DMS53 treated with DMSO at 0.1 percent for 48 hours (cell line): ENCODE measurements around the gene PTPRN.
"Not testable (repeated sequence)": the region's sequence is repeated elsewhere in the genome, so short reads cannot be mapped to it uniquely, and the experiment has no call there.

ENCODE experiments used
- DNase-seq: peaks from one replicate; lab custom pipeline; 2025; ENCODE audit not compliant: unreplicated experiment; lab: John Stamatoyannopoulos, UW

The PTPRN gene

DNA sequence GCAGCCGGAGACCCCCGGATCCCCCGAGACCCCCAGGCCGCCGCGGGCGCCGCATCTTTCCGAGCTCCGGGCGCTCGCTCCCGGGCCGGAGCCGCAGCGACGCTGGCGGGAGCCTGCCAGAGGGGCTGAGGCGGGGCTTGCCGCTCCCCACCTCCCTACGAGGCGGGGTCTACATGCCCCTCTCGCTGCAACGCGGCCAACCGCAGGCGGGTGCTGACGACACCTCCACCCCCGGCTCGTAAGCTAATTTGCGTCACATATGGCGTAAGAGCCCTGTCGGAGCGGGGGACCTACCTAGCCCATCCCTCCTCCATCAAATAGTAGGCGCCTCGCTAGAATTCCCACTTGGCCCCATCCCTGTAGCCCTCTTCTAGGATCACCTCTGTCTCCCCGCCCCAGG lies at the start of gene PTPRN:
TSS of gene PTPRN (minus strand) at position 124 of the 400 bp plus-strand sequence. CDS start at position 55, 69 bp downstream.
- peak; percentile 17 for DNase-seq

DNA sequence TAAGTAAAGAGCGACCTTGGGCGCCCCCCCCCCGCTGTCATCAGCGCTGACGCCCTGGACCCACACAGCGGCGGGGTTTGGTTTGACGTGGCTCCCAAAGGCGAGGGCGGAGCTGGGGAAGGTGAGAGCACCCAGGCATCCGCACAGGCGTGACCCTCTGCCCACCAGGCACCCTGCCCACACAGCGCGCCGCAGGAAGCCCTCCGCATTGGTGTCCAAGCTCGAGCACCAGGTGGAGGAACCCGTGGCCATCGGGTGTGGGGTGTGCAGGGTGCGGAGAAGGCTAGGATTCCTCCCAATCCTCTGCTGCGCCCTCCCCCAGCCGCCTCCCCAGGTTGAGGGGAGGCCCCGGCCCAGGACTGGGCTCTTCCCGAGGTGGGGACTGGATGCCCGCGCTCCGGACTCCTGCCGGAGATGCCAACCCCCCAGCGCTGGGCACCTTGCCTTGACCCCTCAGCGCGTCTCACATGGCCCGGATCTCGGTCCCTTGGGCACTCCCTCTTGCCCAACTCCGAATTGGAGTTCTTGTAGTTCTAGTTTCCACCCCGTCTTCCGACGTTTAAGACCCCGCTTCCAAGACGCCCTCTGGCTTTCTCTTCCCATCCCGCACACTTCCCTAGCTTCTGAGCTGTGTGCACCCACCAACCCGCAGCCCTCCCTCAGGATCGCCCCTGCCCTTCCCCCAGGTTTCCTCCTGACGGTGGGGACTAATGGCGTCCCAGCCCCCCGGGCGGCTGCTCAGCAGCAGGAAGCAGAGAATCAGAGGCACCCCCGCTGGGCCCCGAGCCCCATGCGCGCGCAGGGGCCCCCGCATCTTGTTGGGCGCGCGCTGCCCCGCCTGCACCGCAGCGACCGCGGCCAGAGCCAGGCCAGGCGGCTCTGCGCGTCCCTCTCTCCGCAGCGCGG lies 49.2 kb upstream of the PTPRN start:
- DNase-seq: no peak

DNA sequence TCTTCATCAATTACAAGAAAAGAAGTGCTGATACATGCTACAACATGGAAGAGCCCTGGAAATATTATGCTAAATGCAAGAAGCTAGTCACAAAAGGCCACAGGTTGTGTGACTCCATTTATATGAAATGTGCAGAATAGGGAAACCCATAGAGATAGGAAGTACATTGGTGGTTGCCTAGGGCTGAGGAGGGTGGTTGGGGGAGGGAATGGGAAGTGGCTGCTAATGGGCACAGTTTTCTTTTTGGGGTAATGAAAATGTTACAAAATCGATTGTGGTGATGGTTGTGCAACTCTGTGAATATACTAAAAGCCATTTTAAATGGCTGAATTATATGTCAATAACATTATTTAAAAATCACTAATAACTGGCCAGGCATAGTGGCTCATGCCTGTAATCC lies 47.6 kb upstream of the PTPRN start:
- no peak for DNase-seq

DNA sequence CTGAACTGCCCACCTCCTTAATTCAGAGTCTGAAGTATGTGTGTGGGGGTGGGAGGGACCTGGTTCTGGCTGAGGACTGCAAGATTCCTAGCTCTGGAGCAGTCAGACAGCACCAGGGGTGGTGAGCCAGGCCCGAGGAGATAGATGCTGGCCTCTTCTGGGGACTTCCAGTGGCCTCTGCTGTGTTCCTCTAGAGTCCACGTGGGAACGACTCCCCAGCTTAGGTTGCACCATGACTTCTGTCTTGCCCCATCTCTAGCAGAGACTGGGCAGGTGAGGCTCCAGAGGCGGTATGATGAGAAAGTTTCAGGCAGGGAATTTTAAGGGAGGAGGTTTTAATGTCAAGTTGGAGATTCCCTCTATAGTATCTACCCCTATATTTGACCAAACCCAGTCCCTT lies 45.4 kb upstream of the PTPRN start:
- DNase-seq: no peak

DNA sequence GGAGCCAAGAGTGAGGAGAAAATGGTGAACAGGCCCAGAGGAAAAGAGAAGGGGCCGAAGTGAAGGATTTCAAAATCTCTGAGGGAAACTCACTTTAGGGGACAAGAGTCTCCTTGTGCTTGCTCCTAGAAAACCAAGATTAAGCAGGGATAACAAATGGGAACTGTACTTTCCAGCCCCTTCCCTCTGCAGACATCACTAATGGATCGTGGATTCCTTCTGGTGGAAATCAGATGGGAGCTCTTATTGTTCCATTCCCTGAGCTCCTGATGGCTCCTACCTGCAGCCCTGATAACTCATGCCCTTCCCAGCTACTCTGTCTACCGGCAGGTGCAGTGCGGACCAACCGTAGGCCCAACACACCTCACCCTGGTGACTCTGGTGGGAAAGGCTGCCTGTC lies 43.9 kb upstream of the PTPRN start:
- DNase-seq: no peak

DNA sequence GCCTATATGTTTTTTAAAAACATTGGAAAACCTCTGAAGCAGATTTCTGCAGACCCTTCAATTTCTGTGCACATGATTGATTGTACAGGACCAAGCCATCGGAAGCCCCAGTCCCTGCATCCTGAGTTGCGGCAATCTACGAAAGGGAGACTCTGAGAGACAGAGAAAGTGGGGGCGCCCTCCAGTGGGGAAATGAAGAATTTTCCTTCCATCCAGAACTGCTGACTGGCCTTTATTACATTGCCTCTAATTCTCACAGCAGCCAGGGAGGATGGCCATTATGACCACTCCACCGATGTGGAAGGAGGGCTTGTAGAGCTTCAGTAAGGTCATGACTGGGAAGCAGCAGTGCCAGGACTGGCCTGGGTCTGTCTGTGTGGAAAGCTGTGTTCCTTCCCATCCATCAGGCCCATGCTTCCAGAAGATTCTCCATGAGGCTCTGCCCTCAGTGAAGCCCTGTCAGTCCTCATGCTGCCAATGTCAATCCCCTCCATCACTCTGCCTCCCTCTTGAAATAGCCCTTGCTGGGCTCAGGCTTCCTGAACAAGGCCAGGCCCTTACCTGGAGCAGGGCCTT lies 43.3 kb upstream of the PTPRN start:
- peak; percentile 35 for DNase-seq

DNA sequence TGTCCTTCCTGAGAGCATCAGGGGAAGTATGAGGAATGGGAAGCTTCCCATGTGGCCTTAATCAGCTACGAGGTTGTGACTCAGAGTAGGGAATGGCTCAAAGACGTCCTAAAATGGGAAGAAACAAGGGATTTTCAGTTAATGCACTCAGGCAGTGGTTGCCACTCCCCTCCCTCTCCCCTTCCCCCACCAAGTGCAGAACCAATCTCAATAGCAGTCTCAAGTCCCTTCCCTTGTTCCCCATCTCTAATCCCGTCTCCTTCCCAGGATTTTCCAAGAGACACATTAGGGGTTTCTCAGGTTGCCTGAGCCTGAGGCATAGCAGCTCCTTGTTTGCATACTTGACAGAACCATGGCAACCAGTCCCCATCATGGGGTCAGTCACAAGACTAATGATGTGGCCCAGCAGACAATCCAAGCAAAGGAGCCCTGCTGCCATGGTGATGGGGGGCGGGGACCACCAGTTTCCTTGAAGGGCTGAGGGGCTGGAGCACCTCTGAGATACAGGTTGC lies 41.6 kb upstream of the PTPRN start:
- no peak for DNase-seq

DNA sequence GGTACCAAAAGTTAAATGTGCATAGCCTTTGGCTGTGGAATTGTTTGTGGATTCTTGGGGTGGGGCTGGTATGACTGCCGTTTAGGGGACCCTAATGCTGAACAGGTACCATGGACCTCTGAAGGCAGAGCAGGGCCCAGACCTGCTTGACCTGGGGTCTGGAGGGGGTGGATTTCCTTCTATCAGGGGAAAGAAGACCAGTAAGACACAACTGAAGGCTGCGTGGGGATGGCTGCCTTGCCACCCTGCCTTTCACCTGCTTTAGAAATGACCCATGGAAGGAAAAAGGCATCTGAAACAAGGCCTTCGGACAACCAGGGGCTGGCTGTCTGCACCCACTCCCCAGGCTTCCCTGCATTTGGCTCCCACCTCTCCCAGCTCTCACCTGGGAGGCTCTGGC lies 41.0 kb upstream of the PTPRN start:
- no peak for DNase-seq

DNA sequence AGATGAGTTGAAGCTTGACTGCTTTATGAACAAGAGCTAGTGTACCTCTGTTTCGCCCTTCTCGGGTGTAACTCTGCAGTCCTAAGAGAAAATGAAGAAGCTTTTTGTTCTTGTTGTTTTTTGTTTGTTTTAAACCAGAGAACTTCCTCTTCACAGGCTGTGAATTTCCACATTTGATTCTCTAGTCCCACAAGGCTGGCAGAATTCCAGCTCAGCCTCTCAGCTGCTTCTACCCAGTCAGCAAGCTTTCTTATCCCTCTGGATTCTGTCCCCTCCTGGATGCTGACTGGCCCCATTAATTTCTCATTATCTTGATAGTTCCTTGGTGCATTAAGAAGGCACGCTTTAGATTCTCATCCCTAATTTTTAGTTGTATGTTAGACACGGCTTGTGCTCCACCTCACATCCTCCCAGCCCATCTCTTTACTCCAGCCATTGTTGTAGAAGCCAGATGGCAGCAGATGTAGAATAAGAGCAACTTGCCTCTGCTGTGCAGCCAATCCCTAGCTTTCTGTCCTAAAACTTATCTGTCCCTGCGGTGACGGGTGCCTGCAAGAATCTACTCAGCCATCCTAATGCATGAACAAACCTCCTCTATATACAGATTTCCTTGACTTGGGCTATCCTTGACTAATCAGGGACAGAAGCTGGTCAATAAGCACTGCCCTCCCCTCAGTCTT lies 35.7 kb upstream of the PTPRN start:
- peak; percentile 48 for DNase-seq

DNA sequence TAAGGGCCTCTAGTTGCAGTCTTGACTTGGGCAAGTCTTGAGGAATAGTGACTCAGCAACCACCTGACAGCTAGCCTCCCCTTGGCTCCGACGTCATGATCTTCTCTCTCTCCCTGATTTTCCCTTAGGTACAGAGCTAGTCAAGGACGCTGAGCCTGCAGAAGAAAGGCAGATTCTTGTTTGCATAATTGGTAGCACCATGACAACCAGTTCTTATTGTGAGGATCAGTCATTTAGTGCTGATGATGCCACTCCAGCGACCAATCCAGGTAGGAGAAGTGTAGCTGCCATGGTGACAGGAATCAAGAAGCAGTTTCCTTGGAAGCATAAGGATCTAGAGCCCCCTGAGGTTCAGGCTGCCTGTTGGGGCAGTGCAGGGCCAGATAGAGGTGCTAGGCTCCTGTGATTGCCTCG lies 26.2 kb upstream of the PTPRN start:
- no peak for DNase-seq

DNA sequence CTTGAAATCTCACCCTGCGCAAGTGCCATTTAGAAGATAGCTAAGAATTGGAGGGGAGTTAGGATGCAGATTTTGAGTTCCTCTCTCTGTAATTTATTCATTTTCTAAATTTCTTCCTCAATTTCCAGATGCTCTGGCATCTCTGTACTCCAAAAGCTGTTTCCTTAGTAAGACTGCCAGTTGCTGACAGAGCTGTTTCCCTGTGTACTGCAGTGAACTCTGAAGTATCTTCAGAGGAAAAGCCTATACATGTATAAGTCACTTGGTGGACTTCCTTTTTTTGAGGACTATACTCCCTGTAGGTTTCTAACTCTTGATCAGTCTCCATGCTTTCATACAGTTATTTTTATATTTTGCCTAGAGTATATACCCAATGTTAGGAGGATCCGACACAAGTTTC lies 24.9 kb upstream of the PTPRN start:
- no peak for DNase-seq

DNA sequence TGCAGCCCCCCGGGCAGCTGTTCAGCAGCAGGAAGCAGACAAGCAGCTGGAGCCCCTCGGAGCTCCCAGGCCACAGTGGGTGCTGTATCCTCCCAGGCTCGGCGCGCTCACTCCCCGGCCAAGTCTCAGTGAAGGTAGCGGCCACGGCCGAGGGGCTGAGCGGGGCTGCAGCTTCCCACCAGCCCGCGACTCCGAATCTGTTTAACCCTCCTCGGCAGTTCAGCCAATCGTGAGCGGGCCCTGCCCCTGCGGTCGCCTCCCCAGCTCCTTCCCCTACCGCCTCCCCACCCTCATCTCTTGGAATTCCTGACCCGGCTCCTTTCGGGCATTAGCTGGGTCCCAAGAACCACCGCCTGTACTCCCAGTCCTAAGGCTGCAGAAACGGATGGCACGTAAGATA lies 23.3 kb upstream of the PTPRN start, which contains the start of gene RESP18:
TSS of gene RESP18 (minus strand) at position 203 of the 400 bp plus-strand sequence.
- DNase-seq: no peak

DNA sequence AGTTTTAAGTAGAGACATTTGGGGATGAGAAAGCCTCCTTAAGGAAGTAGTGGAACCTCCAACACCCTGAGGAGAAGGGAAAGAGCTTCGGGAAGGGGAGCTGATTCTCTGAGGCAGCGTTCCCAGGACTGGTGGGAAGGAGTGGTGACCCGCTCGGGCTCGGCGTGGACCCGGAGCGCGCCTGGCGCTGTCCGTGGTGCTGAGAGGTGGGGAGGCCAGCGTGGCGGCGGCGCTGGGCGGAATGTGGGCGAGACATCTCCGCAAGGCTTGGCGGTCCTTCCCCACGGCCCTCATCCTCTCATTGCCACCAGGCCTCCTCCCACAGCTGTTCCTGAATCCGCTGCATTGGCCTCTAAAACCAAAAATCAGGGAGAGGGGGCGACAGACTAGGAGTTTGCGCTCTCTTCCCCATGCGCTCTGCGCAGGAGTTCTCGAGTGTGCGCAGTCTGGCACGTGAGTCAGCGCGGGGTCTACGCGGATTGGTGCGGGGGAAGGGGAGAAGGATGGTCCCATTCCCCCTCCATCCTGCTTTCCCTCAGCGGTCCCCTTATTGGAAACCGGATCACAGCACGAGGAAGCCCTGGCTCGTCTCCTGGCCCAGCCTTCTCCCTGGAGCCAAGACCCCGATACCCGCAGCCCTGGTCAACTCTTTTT lies 22.5 kb upstream of the PTPRN start:
- no peak for DNase-seq

DNA sequence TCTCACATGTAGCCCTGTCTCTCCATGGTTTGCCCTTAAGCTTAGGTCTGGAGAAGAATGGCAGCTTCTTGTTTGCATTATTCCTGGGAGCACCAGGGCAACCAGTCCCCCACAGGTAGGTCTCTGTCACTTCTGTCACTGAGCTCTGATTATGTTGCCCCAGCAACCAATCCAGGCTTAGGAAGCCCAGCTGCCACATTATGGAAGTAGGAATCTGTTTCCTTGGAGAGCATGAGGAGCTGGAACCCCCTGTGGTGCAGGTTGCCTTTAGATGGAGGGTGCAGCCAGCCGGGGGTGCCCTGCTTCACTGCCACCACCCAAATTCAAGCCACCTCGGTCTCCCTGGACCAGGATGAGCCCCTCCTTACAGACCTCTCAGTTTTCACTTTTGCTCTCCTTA lies 18.5 kb upstream of the PTPRN start:
- DNase-seq: no peak

DNA sequence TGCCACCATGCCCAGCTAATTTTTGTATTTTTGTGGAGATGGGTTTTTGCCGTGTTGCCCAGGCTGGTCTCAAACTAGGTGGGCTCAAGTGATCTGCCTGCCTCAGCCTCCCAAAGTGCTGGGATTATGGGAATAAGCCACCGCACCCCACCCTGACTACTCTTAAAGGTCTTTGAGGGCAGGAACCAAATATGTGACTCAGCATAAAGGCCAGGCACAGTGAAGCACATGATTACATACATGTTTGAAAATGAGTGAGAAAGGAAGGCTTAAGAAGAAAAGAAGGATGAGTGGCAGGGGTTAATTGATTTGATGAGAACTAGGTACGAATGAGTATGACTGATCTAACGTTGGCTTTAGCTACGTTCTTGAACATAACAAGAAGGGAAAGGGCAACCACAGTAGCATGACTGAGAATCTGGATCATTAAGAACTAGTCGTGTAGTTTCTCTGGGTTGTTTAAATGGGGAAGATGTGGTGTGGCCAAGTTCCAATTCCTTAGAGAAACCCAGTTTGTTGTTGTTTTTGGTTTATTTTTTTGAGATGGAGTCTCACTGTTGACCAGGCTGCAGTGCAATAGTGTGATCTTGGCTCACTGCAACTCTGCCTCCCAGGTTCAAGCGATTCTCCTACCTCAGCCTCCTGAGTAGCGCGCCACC lies 16.6 kb upstream of the PTPRN start:
- no peak for DNase-seq

DNA sequence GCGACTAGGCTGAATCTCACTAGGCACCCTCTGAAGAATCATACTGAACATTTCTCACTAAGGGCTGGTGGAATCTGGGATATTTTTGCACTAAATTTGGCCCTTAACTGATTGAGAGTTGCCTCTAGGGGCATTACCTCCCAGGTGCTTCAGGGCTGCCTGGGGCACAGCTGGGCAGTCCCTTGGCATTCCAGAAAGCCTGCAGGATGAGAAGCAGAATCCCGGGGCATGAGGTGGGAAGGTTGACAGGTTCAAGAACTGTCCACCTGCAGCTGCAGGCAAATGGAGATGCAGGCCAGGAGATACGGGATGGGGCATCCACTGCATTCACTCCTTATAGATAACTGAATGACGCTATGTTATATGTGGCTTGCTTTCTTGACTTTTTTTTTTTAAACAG lies 15.9 kb upstream of the PTPRN start:
- no peak for DNase-seq

DNA sequence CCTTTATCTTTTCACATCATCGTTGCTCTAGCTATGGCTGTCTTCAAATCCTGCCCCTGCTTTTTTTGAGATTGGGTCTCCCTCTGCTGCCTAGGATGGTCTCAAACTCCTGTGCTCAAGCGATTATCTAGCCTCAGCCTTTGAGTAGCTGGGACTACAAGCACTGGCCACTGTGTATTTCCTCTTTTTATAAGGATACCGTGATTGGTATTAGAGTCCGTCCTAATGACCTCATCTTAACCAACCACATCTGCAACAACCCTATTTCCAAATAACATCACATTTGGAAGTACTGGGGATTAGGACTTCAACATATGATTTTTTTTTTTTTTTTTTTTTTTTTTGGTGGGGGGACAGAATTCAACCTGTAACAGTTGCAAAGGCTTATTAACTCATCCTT lies 14.2 kb upstream of the PTPRN start:
- no peak for DNase-seq

DNA sequence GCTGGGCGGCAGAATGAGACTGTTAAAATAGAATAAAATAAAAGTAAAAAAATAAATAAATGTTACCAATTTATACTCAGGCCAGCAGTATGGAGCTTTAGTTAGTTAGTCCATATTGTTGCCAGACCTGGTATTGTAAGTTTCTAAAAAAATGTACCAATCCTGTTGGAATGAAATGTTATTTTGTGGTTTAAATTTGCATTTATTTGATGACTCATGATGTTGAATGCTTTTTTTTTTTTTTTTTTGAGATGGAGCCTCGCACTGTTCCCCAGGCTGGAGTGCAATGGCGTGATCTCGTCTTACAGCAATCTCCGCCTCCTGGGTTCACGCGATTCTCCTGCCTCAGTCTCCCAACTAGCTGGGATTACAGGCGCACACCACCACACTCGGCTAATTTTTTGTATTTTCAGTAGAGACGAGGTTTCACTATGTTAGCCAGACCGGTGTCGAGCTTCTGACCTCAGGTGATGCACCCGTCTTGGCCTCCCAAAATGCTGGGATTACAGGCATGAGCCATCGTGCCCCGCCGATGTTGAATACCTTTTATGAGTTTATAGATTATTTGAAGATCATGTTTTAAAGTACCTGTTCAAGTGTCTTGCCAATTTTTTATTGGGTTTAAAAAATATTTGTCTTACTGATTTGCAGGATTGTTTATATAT lies 5.7 kb upstream of the PTPRN start:
- no peak for DNase-seq

DNA sequence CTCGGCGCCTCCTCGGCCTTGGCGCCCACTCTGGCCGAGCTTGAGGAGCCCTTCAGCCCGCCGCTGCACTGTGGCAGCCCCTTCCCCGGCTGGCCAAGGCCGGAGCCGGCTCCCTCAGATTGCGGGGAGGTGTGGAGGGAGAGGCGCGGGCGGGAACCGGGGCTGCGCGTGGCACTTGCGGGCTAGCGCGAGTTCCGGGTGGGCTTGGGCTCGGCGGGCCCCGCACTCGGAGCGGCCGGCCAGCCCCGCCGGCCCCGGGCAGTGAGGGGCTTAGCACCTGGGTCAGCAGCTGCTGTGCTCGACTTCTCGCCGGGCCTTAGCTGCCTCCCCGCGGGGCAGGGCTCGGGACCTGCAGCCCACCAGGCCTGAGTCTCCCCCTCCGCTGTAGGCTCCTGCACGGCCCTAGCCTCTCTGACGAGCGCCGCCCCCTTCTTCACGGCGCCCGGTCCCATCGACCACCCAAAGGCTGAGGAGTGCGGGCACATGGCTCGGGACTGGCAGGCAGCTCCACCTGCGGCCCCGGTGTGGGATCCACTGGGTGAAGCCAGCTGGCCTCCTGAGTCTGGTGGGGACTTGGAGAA lies 3.6 kb upstream of the PTPRN start:
- not testable (repeated sequence) for DNase-seq
